AG04450 (cell line): ENCODE data around the gene PIGQ. TPM values are rescaled to one million over a fixed set of nuclear protein-coding genes. Genes with fewer than 3 reads are reported as not detected.
A peak's percentile ranks its signal among the peaks of the same experiment; 100 is the strongest.

Experiments
- CTCF ChIA-PET: fragments of 300-600, 350-600 bp; formaldehyde crosslinking; extraction: SDS; loops from one replicate; lab custom pipeline; 2022; ENCODE audit warnings: antibody characterized with exemption, inconsistent platforms; lab: Charles Lee
- POLR2A ChIA-PET: fragments of 350-600 bp; formaldehyde crosslinking; extraction: SDS; loops from one replicate; lab custom pipeline; 2021; ENCODE audit warnings: antibody characterized with exemption, inconsistent platforms; lab: Yijun Ruan, JAX
- DNase-seq: peaks from one replicate; pipeline ENCODE4 v3.0.0-alpha.2; 2011; ENCODE audit warnings: low read depth, low spot score
- H3K27ac ChIP-seq: one replicate; pipeline ENCODE4 v1.5.1; 2012; ENCODE audit warnings: low read depth, low read length, control low read depth
- H3K27me3 ChIP-seq: one replicate; pipeline ENCODE4 v1.6.0; 2012; ENCODE audit warnings: low read length; ENCODE audit not compliant: control insufficient read depth, insufficient read depth
- H3K4me3 ChIP-seq: 2 replicates; pipeline ENCODE4 v1.5.1; 2011; ENCODE audit warnings: mild to moderate bottlenecking, low read depth, low read length, control low read depth
- H3K9me3 ChIP-seq: 2 replicates; pipeline ENCODE4 v1.5.1; 2012; ENCODE audit warnings: low read length; ENCODE audit not compliant: control insufficient read depth, insufficient read depth
- CTCF ChIP-seq: IDR thresholded peaks from 2 replicates; pipeline ENCODE4 v1.5.1; 2011; ENCODE audit warnings: low read depth, low read length, control low read depth, inconsistent platforms
- polyA plus RNA-seq: library from polyadenylated mRNA; depleted of rRNA; stranded (reverse); fragments of >200 nt; gene quantifications from 2 replicates; pipeline ENCODE4 v1.2.3, GENCODE V29; 2011

PIGQ gene
- polyA plus RNA-seq, 1 experiment, result 12.1 TPM

GRCh38 chr16:624526-625070 is 54.8 kb downstream of the PIGQ start:
- CTCF ChIA-PET, result no interaction called here
- no peaks in the 10 kb centered on the region for H3K27me3 ChIP-seq
- H3K9me3 ChIP-seq, result peaks cover 20% of the 10 kb centered on the region; the same call in 1 of the 2 replicates
- H3K27ac ChIP-seq, result no peak overlapping the region
- no peak for DNase-seq
- no peak for TF ChIP-seq CTCF
- no peak overlapping the region for H3K4me3 ChIP-seq
- POLR2A ChIA-PET, result no interaction called here

GRCh38 chr16:625117-625976 is 55.6 kb downstream of the PIGQ start:
- Histone ChIP-seq H3K27ac (no peak overlapping the region), H3K4me3 (no peak overlapping the region), H3K9me3 (peaks cover 20% of the 10 kb centered on the region; the same call in 1 of the 2 replicates), H3K27me3 (no peaks in the 10 kb centered on the region)
- ChIA-PET POLR2A (no interaction called here), CTCF (no interaction called here)
- TF ChIP-seq CTCF, result no peak
- no peak for DNase-seq

- POLR2A ChIA-PET, result interaction anchor here (2.3 kb wide), 1 partner anchor 10 kb away, joined by 10 read pairs; the partner anchor contains the start of gene METTL26
- no peak for DNase-seq
- CTCF ChIA-PET, result interaction anchor here (0.6 kb wide), 1 partner anchor 855 kb away, joined by 7 read pairs; no protein-coding TSS in a partner anchor
- Histone ChIP-seq H3K4me3 (no peak overlapping the region), H3K27me3 (no peaks in the 10 kb centered on the region), H3K9me3 (peaks cover 20% of the 10 kb centered on the region; the same call in 1 of the 2 replicates), H3K27ac (peak overlapping the region; percentile 86)
- no peak for TF ChIP-seq CTCF
These were observed 56.4 kb downstream of the PIGQ start for GRCh38 chr16:625977-626765.

- no peaks in the 10 kb centered on the region for H3K27me3 ChIP-seq
- H3K4me3 ChIP-seq, result no peak overlapping the region
- peaks cover 20% of the 10 kb centered on the region; the same call in 1 of the 2 replicates for H3K9me3 ChIP-seq
- peak; percentile 91 for DNase-seq
- ChIA-PET CTCF (no interaction called here), POLR2A (interaction anchor here (0.6 to 2.3 kb wide), 2 partner anchors 9 to 37 kb away, joined by 3 to 10 read pairs; partner anchors contain the start of genes METTL26 and RAB40C)
- no peak for TF ChIP-seq CTCF
- H3K27ac ChIP-seq, result peak overlapping the region; percentile 86
These were observed 57.2 kb downstream of the PIGQ start for GRCh38 chr16:626787-627453.
